ENCODE results near the gene FGF19.

The FGF19 gene

GRCh38 chr11:69721745-69722144 is 17.9 kb upstream of the FGF19 start:
- POLR2A ChIA-PET = no interaction called here
- no peak for DNase-seq (ENCODE audit: extremely low spot score)
- TF ChIP-seq CTCF (IDR thresholded peaks at IDR 0.05; ENCODE audit: control extremely low read depth, extremely low read depth, low read depth, missing control alignments) = no peak
- CTCF ChIA-PET = no interaction called here

GRCh38 chr11:69721106-69721505 is 17.3 kb upstream of the FGF19 start:
- ChIA-PET CTCF (no interaction called here), POLR2A (no interaction called here)
- no peak for TF ChIP-seq CTCF (IDR thresholded peaks at IDR 0.05; ENCODE audit: control extremely low read depth, extremely low read depth, low read depth, missing control alignments)
- DNase-seq (ENCODE audit: extremely low spot score) = no peak

GRCh38 chr11:69718912-69719311 is 15.1 kb upstream of the FGF19 start:
- ChIA-PET CTCF (no interaction called here), POLR2A (no interaction called here)
- DNase-seq (ENCODE audit: extremely low spot score) = no peak
- no peak for TF ChIP-seq CTCF (IDR thresholded peaks at IDR 0.05; ENCODE audit: control extremely low read depth, extremely low read depth, low read depth, missing control alignments)

GRCh38 chr11:69718147-69718546 is 14.3 kb upstream of the FGF19 start:
- DNase-seq (ENCODE audit: extremely low spot score) = peak; percentile 70
- POLR2A ChIA-PET = no interaction called here
- CTCF ChIA-PET = interaction anchor here (1.3 kb wide), 1 partner anchor 10 kb away, joined by 4 read pairs; no protein-coding TSS in a partner anchor
- peak; percentile 40 for TF ChIP-seq CTCF (IDR thresholded peaks at IDR 0.05; ENCODE audit: control extremely low read depth, extremely low read depth, low read depth, missing control alignments)

- ChIA-PET CTCF (interaction anchor here (1.3 kb wide), 1 partner anchor 11 kb away, joined by 4 read pairs; no protein-coding TSS in a partner anchor), POLR2A (no interaction called here)
- no peak for DNase-seq (ENCODE audit: extremely low spot score)
- no peak for TF ChIP-seq CTCF (IDR thresholded peaks at IDR 0.05; ENCODE audit: control extremely low read depth, extremely low read depth, low read depth, missing control alignments)
These were observed 13.3 kb upstream of the FGF19 start for GRCh38 chr11:69716891-69717747.

- TF ChIP-seq CTCF (IDR thresholded peaks at IDR 0.05; ENCODE audit: control extremely low read depth, extremely low read depth, low read depth, missing control alignments) = no peak
- DNase-seq (ENCODE audit: extremely low spot score) = no peak
- POLR2A ChIA-PET = no interaction called here
- CTCF ChIA-PET = no interaction called here
These were observed 12.3 kb upstream of the FGF19 start for GRCh38 chr11:69716099-69716498.
